ENCODE results near the gene DCP1B.

Gene DCP1B

DNA sequence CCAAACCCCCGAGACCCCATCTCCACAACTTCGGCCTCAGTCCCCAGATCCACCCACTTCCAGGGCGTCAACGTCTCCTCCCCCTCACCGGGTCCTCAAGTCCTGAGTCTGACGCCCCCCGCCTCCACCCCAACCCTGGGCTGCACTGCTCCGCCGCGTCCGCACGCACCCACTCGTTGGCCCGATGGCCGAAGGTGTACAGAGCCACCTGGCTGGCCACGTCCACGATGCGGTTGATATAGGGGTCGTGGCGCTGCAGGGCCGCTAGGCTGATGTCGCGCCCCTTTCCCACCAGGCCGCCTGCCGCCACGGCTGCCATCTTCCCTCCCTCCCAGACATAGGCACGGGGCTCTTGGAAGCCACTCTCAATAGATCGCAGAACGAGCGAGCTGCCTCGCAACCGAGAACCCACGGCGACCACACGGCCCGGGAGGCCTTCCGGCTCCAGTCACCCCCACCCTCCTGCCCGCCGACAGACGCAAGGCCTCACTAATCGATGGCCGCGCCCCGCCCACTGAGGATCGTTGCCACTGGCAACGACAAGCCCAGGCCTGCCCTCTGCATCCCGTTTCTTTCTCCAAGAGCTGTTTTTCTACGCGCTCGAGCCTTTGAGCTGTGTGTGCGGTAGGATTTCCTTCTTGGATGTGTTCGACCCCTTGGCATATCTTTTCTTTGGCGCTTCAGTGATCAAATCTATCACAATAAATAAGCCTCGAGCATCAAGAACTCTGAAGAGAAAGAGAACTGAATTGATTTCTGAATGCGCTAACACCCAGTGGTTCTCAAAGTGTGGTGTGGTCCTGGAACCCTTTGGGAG lies at the start of gene DCP1B:
Gene DCP1B, minus strand, starts transcription at position 345 of the 817 bp plus-strand sequence. Its CDS starts 26 bp downstream, at position 319.
- H3K4me1 ChIP-seq (ENCODE audit: control insufficient read depth, insufficient read depth, low read length), result peaks cover 27% of the 10 kb centered on the region
- H3K9ac ChIP-seq (ENCODE audit: low read length), result peak within 1 kb of the TSS; percentile 95
- H3K4me3 ChIP-seq (ENCODE audit: low read length), result peak within 1 kb of the TSS; percentile 96
- no peaks in the 10 kb centered on the region for H3K27me3 ChIP-seq (replicated peaks; ENCODE audit: control insufficient read depth, insufficient read depth, low read length)
- no peaks in the 10 kb centered on the region for H3K9me3 ChIP-seq (ENCODE audit: control insufficient read depth, low read length)
- no peaks in the 10 kb centered on the region for H3K36me3 ChIP-seq (ENCODE audit: control insufficient read depth, insufficient read depth, low read length, severe bottlenecking)
- peak; percentile 98 for DNase-seq (ENCODE audit: low read depth)

DNA sequence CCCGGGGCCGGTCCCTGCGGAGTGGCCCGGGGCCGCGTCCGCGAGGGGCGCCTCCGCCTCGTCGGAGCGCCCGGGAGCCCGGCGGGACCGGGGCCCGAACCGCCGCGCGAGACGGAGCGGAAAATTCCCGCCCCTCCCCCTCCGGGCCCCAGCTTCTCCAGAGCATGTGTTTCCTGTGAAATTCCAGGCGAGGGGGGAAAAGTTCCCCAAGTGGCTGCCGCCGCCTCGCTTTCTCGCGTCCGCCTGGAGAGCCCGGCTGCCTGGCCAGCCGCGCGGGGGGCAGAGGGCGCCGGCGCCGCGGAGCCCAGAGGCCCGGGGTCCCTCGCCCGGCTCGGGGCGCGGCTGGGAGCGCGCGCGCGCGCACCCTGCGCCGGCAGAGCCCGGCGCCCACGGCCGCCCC lies 49.4 kb upstream of the DCP1B start:
- Histone ChIP-seq H3K4me1 (ENCODE audit: control insufficient read depth, insufficient read depth, low read length) (peaks cover 37% of the 10 kb centered on the region), H3K27me3 (replicated peaks; ENCODE audit: control insufficient read depth, insufficient read depth, low read length) (no peaks in the 10 kb centered on the region), H3K36me3 (ENCODE audit: control insufficient read depth, insufficient read depth, low read length, severe bottlenecking) (no peaks in the 10 kb centered on the region), H3K9me3 (ENCODE audit: control insufficient read depth, low read length) (no peaks in the 10 kb centered on the region), H3K4me3 (ENCODE audit: low read length) (peak overlapping the region; percentile 92), H3K9ac (ENCODE audit: low read length) (peak overlapping the region; percentile 92)
- DNase-seq (ENCODE audit: low read depth), result peak; percentile 77

GRCh38 chr12:2052826-2053678 lies 48.8 kb upstream of the DCP1B start, which contains the start of gene CACNA1C:
TSS of gene CACNA1C (plus strand) at chr12:2052987. CDS start at chr12:2053563, 576 bp downstream.
- Histone ChIP-seq H3K9me3 (ENCODE audit: control insufficient read depth, low read length) (no peaks in the 10 kb centered on the region), H3K36me3 (ENCODE audit: control insufficient read depth, insufficient read depth, low read length, severe bottlenecking) (no peaks in the 10 kb centered on the region), H3K27me3 (replicated peaks; ENCODE audit: control insufficient read depth, insufficient read depth, low read length) (no peaks in the 10 kb centered on the region), H3K4me1 (ENCODE audit: control insufficient read depth, insufficient read depth, low read length) (peaks cover 36% of the 10 kb centered on the region), H3K4me3 (ENCODE audit: low read length) (peak within 1 kb of the TSS; percentile 92), H3K9ac (ENCODE audit: low read length) (peak within 1 kb of the TSS; percentile 92)
- DNase-seq (ENCODE audit: low read depth), result peak; percentile 91

DNA sequence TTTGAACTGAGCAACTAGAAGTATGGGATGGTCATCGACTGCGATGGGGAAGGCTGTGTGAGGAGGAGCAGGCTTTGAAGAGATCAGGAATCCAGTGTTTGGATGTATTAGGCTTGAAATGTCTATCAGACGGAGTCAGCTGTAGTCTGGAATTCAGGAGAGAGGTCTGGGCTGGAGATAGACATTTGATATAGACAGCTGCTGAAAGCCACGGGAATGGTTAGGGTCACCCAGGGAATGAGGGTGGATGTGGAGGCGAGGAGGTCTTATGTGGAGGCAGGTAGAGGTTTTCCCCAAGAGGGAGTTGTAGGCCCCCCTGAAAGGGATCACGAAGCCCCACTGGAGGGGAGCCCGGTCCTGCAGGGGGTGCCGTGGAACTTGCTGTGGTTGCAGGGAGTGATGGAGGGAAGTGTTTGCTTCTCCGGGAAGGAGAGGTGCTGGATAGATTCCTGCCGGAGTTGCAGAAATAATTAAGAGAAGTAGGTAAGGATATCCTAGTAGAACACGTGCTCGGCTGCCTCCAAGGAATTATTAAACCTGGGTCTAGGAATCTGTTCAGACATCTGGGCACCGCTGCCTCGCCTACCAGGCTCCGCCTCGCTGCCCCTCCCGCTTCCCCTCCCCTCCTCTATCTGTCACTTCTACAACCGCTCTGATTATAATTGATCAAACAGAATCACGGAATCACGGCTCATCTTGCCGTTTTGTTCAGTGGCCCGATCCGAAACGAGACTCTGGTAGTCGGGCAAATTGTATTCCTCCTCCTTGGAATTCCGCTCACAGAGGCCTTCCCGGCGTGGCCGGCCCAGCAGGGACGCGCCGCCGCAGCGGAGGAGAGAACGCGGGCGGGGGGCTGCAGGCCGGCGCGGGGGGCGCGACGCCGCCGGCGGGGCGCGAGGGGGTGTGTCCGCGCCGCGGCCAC lies 47.7 kb upstream of the DCP1B start:
- Histone ChIP-seq H3K9me3 (ENCODE audit: control insufficient read depth, low read length) (no peaks in the 10 kb centered on the region), H3K4me3 (ENCODE audit: low read length) (peak overlapping the region; percentile 83), H3K9ac (ENCODE audit: low read length) (peak overlapping the region; percentile 80), H3K27me3 (replicated peaks; ENCODE audit: control insufficient read depth, insufficient read depth, low read length) (no peaks in the 10 kb centered on the region), H3K36me3 (ENCODE audit: control insufficient read depth, insufficient read depth, low read length, severe bottlenecking) (no peaks in the 10 kb centered on the region), H3K4me1 (ENCODE audit: control insufficient read depth, insufficient read depth, low read length) (peaks cover 26% of the 10 kb centered on the region)
- peak; percentile 53 for DNase-seq (ENCODE audit: low read depth)

- Histone ChIP-seq H3K4me3 (ENCODE audit: low read length) (no peak overlapping the region), H3K4me1 (ENCODE audit: control insufficient read depth, insufficient read depth, low read length) (peaks cover 18% of the 10 kb centered on the region), H3K9ac (ENCODE audit: low read length) (no peak overlapping the region), H3K36me3 (ENCODE audit: control insufficient read depth, insufficient read depth, low read length, severe bottlenecking) (no peaks in the 10 kb centered on the region), H3K9me3 (ENCODE audit: control insufficient read depth, low read length) (peaks cover 4% of the 10 kb centered on the region), H3K27me3 (replicated peaks; ENCODE audit: control insufficient read depth, insufficient read depth, low read length) (peaks cover 3% of the 10 kb centered on the region)
- no peak for DNase-seq (ENCODE audit: low read depth)
Observed at GRCh38 chr12:2049604-2050540, 45.6 kb upstream of the DCP1B start.

DNA sequence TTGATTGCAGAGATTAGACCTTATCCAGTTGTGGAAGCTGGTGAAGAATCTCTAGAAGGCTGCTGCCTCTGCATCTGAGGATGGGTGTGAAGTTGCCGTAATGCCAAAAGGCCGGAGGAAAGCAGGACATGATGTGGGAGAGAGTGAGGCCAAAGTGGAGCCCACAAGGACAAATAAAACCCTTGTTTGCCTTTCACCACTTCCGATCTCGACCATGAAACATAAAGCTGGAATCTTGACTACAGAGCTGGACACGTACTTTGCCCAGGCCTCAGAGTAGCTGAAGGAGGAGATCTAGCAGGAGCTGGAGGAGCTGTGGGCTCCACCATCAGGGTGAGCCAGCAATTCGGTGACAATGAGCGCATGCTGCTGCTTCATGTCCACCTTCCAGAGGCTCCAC lies 43.5 kb upstream of the DCP1B start:
- H3K4me1 ChIP-seq (ENCODE audit: control insufficient read depth, insufficient read depth, low read length), result peaks cover 18% of the 10 kb centered on the region
- no peak overlapping the region for H3K4me3 ChIP-seq (ENCODE audit: low read length)
- no peak for DNase-seq (ENCODE audit: low read depth)
- peaks cover 4% of the 10 kb centered on the region for H3K9me3 ChIP-seq (ENCODE audit: control insufficient read depth, low read length)
- H3K27me3 ChIP-seq (replicated peaks; ENCODE audit: control insufficient read depth, insufficient read depth, low read length), result peaks cover 3% of the 10 kb centered on the region
- H3K36me3 ChIP-seq (ENCODE audit: control insufficient read depth, insufficient read depth, low read length, severe bottlenecking), result no peaks in the 10 kb centered on the region
- no peak overlapping the region for H3K9ac ChIP-seq (ENCODE audit: low read length)

GRCh38 chr12:2046957-2047356 lies 42.7 kb upstream of the DCP1B start:
- H3K36me3 ChIP-seq (ENCODE audit: control insufficient read depth, insufficient read depth, low read length, severe bottlenecking), result no peaks in the 10 kb centered on the region

GRCh38 chr12:2044165-2044564 lies 39.9 kb upstream of the DCP1B start:
- H3K4me3 ChIP-seq (ENCODE audit: low read length), result no peak overlapping the region
- DNase-seq (ENCODE audit: low read depth), result no peak
- H3K4me1 ChIP-seq (ENCODE audit: control insufficient read depth, insufficient read depth, low read length), result peaks cover under 1% of the 10 kb centered on the region
- no peaks in the 10 kb centered on the region for H3K36me3 ChIP-seq (ENCODE audit: control insufficient read depth, insufficient read depth, low read length, severe bottlenecking)
- H3K9ac ChIP-seq (ENCODE audit: low read length), result no peak overlapping the region
- peaks cover 4% of the 10 kb centered on the region for H3K9me3 ChIP-seq (ENCODE audit: control insufficient read depth, low read length)
- H3K27me3 ChIP-seq (replicated peaks; ENCODE audit: control insufficient read depth, insufficient read depth, low read length), result peaks cover 11% of the 10 kb centered on the region

More at GRCh38 chr12:2046957-2047356, 42.7 kb upstream of the DCP1B start:
- Histone ChIP-seq H3K4me1 (ENCODE audit: control insufficient read depth, insufficient read depth, low read length) (peaks cover 17% of the 10 kb centered on the region), H3K4me3 (ENCODE audit: low read length) (no peak overlapping the region), H3K9me3 (ENCODE audit: control insufficient read depth, low read length) (peaks cover 4% of the 10 kb centered on the region), H3K27me3 (replicated peaks; ENCODE audit: control insufficient read depth, insufficient read depth, low read length) (peaks cover 3% of the 10 kb centered on the region), H3K9ac (ENCODE audit: low read length) (no peak overlapping the region)
- DNase-seq (ENCODE audit: low read depth), result no peak

DNA sequence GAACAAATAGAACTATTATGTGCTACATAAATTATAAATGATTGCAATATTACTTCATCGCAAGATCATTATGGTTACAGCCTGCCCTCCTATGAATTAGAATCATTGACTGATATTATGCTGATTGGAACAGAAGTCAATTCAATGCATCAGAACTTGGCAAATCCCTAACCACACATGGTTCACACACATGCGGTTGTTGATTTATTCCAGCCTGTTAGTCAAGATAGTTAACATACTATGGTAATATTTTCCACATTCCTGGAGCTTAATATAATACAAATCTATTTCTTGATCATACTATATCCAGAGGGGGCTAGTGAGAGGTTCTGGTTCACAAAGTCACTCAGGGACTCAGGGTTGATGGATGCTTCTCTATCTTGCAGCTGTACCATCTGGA lies 38.8 kb upstream of the DCP1B start:
- Histone ChIP-seq H3K36me3 (ENCODE audit: control insufficient read depth, insufficient read depth, low read length, severe bottlenecking) (no peaks in the 10 kb centered on the region), H3K4me3 (ENCODE audit: low read length) (no peak overlapping the region), H3K27me3 (replicated peaks; ENCODE audit: control insufficient read depth, insufficient read depth, low read length) (peaks cover 11% of the 10 kb centered on the region), H3K4me1 (ENCODE audit: control insufficient read depth, insufficient read depth, low read length) (no peaks in the 10 kb centered on the region), H3K9me3 (ENCODE audit: control insufficient read depth, low read length) (peaks cover 4% of the 10 kb centered on the region), H3K9ac (ENCODE audit: low read length) (no peak overlapping the region)
- DNase-seq (ENCODE audit: low read depth), result no peak

DNA sequence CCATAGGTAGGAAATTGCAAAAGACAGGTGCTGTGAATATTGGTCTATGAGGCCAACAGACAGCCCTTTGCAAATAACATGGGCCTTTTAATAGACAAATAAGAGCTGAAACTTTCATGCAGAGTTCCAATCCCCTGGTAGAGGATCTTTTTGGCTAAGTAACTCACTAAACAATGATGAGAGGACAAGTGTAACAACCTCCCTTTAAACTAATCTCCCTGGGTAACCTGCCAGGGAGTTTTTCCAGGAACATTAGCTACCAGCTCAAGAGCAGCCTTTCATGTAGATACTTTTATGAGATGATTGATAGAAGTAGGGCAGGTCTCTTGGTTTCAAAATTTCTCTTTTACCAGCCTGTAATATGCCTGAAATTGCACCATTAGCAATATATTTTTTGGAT lies 34.8 kb upstream of the DCP1B start:
- peaks cover 12% of the 10 kb centered on the region for H3K4me1 ChIP-seq (ENCODE audit: control insufficient read depth, insufficient read depth, low read length)
- peaks cover 13% of the 10 kb centered on the region for H3K27me3 ChIP-seq (replicated peaks; ENCODE audit: control insufficient read depth, insufficient read depth, low read length)
- no peak overlapping the region for H3K9ac ChIP-seq (ENCODE audit: low read length)
- no peaks in the 10 kb centered on the region for H3K36me3 ChIP-seq (ENCODE audit: control insufficient read depth, insufficient read depth, low read length, severe bottlenecking)
- H3K9me3 ChIP-seq (ENCODE audit: control insufficient read depth, low read length), result no peaks in the 10 kb centered on the region
- DNase-seq (ENCODE audit: low read depth), result no peak
- H3K4me3 ChIP-seq (ENCODE audit: low read length), result no peak overlapping the region
